ENCODE data around the gene ARHGAP6. TPM values are rescaled to one million over a fixed set of nuclear protein-coding genes. Genes with fewer than 3 reads are reported as not detected.

ARHGAP6 gene
- total RNA-seq, 3 donors from 2014 or later: 0.08 to 0.10 TPM; not detected in 1

GRCh38 chrX:11666952-11667685, 1.4 kb upstream of the ARHGAP6 start:
- Mint-ChIP-seq H3K36me3 (ENCODE audit: insufficient read depth) (no peaks in the 10 kb centered on the region), H3K4me3 (no peak overlapping the region), H3K4me1 (ENCODE audit: low read depth) (peaks cover 2% of the 10 kb centered on the region), H3K27me3 (ENCODE audit: low read depth) (peaks cover 42% of the 10 kb centered on the region), H3K9me3 (no peaks in the 10 kb centered on the region)
- DNase-seq: no peak
- ATAC-seq: no peak

GRCh38 chrX:11666164-11666563, 444 bp upstream of the ARHGAP6 start:
- H3K9me3 Mint-ChIP-seq: no peaks in the 10 kb centered on the region
- peaks cover 45% of the 10 kb centered on the region for H3K27me3 Mint-ChIP-seq (ENCODE audit: low read depth)
- no peaks in the 10 kb centered on the region for H3K36me3 Mint-ChIP-seq (ENCODE audit: insufficient read depth)
- no peak overlapping the region for H3K4me3 Mint-ChIP-seq
- DNase-seq (no peak), ATAC-seq (no peak)
- peaks cover 2% of the 10 kb centered on the region for H3K4me1 Mint-ChIP-seq (ENCODE audit: low read depth)

GRCh38 chrX:11664211-11665167, 1.2 kb downstream of the ARHGAP6 start:
- peaks cover 2% of the 10 kb centered on the region for H3K4me1 Mint-ChIP-seq (ENCODE audit: low read depth)
- ATAC-seq: no peak
- H3K36me3 Mint-ChIP-seq (ENCODE audit: insufficient read depth): no peaks in the 10 kb centered on the region
- no peaks in the 10 kb centered on the region for H3K9me3 Mint-ChIP-seq
- DNase-seq: no peak
- no peak overlapping the region for H3K4me3 Mint-ChIP-seq
- H3K27me3 Mint-ChIP-seq (ENCODE audit: low read depth): peaks cover 42% of the 10 kb centered on the region

- ATAC-seq (no peak), DNase-seq (no peak)
- Mint-ChIP-seq H3K9me3 (no peaks in the 10 kb centered on the region), H3K4me1 (ENCODE audit: low read depth) (peaks cover 2% of the 10 kb centered on the region), H3K27me3 (ENCODE audit: low read depth) (peaks cover 39% of the 10 kb centered on the region), H3K36me3 (ENCODE audit: insufficient read depth) (no peaks in the 10 kb centered on the region), H3K4me3 (no peak overlapping the region)
These were observed 1.9 kb downstream of the ARHGAP6 start for GRCh38 chrX:11663875-11664210.

- ATAC-seq (no peak), DNase-seq (no peak)
- H3K27me3 Mint-ChIP-seq (ENCODE audit: low read depth): peaks cover 15% of the 10 kb centered on the region
- H3K9me3 Mint-ChIP-seq: no peaks in the 10 kb centered on the region
- no peak overlapping the region for H3K4me3 Mint-ChIP-seq
- H3K4me1 Mint-ChIP-seq (ENCODE audit: low read depth): no peaks in the 10 kb centered on the region
- H3K36me3 Mint-ChIP-seq (ENCODE audit: insufficient read depth): no peaks in the 10 kb centered on the region
These were observed 10.3 kb downstream of the ARHGAP6 start for GRCh38 chrX:11655282-11656015.

GRCh38 chrX:11648705-11649519, 16.8 kb downstream of the ARHGAP6 start:
- H3K27me3 Mint-ChIP-seq (ENCODE audit: low read depth): peaks cover 3% of the 10 kb centered on the region
- H3K4me3 Mint-ChIP-seq: no peak overlapping the region
- ATAC-seq (no peak), DNase-seq (no peak)
- no peaks in the 10 kb centered on the region for H3K4me1 Mint-ChIP-seq (ENCODE audit: low read depth)
- no peaks in the 10 kb centered on the region for H3K9me3 Mint-ChIP-seq
- H3K36me3 Mint-ChIP-seq (ENCODE audit: insufficient read depth): no peaks in the 10 kb centered on the region

GRCh38 chrX:11647138-11647537, 18.6 kb downstream of the ARHGAP6 start:
- H3K4me1 Mint-ChIP-seq (ENCODE audit: low read depth): no peaks in the 10 kb centered on the region

GRCh38 chrX:11641349-11642065, 24.2 kb downstream of the ARHGAP6 start:
- H3K36me3 Mint-ChIP-seq (ENCODE audit: insufficient read depth): no peaks in the 10 kb centered on the region
- DNase-seq (no peak), ATAC-seq (no peak)
- no peak overlapping the region for H3K4me3 Mint-ChIP-seq
- no peaks in the 10 kb centered on the region for H3K9me3 Mint-ChIP-seq
- peaks cover 6% of the 10 kb centered on the region for H3K27me3 Mint-ChIP-seq (ENCODE audit: low read depth)
- no peaks in the 10 kb centered on the region for H3K4me1 Mint-ChIP-seq (ENCODE audit: low read depth)

More at GRCh38 chrX:11647138-11647537, 18.6 kb downstream of the ARHGAP6 start:
- Mint-ChIP-seq H3K36me3 (ENCODE audit: insufficient read depth) (no peaks in the 10 kb centered on the region), H3K27me3 (ENCODE audit: low read depth) (peaks cover 3% of the 10 kb centered on the region), H3K4me3 (no peak overlapping the region), H3K9me3 (no peaks in the 10 kb centered on the region)
- DNase-seq (no peak), ATAC-seq (no peak)

DNA sequence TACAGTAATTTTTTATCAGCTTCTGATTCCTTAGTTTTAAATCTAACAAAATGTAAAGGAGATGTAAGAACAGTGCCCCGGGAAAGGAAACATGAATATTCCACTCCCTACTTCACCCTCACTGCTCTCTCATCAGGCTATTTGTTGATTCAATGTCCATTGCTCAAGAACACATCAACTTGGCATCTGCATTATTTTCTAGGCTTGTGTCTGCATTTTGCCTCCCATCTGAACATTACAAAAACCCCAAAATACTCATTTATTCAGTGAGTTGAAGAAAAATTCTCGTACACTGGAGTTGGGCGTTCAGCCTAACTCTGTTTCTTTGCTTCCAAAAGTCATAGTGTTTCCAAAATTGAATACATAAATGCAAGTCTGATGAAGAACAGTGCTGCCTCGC, 25.6 kb downstream of the ARHGAP6 start:
- peaks cover 4% of the 10 kb centered on the region for H3K27me3 Mint-ChIP-seq (ENCODE audit: low read depth)
- H3K4me1 Mint-ChIP-seq (ENCODE audit: low read depth): no peaks in the 10 kb centered on the region
- H3K9me3 Mint-ChIP-seq: no peaks in the 10 kb centered on the region
- H3K4me3 Mint-ChIP-seq: no peak overlapping the region
- H3K36me3 Mint-ChIP-seq (ENCODE audit: insufficient read depth): no peaks in the 10 kb centered on the region
- no peak for ATAC-seq
- no peak for DNase-seq

GRCh38 chrX:11632732-11633131, 33.0 kb downstream of the ARHGAP6 start:
- peaks cover 5% of the 10 kb centered on the region for H3K27me3 Mint-ChIP-seq (ENCODE audit: low read depth)
- ATAC-seq: no peak

DNA sequence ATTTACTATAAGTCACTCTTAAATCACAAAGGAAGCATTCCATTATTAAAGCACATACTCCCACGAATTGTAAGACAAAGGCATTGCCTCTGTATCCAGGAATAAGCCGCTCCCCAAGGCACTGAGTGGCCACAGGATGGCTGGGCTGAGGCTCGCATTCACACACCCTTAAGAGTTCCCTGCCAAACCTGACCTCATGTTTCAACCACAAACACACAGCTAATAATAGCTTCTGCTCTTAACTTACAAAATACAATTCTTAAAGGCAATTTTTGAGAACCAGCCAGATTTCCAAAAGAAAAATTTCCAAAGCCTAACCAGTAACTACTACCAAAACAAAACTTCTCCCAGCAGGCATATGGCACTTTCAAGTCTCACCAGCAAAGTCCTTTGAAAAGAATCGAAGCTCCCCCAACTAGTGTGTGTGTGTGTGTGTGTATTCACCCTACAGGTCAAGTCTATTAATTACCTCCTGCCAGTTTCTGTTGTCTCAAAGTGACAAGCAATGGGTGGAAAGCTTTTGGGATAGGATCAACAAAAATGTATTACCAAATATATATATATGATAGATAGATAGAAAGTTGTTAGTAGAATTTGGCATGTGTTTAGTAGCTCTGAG, 36.0 kb downstream of the ARHGAP6 start:
- H3K27me3 Mint-ChIP-seq (ENCODE audit: low read depth): peaks cover 5% of the 10 kb centered on the region
- no peaks in the 10 kb centered on the region for H3K4me1 Mint-ChIP-seq (ENCODE audit: low read depth)
- no peaks in the 10 kb centered on the region for H3K36me3 Mint-ChIP-seq (ENCODE audit: insufficient read depth)
- no peak overlapping the region for H3K4me3 Mint-ChIP-seq
- DNase-seq (no peak), ATAC-seq (no peak)
- no peaks in the 10 kb centered on the region for H3K9me3 Mint-ChIP-seq

More at GRCh38 chrX:11632732-11633131, 33.0 kb downstream of the ARHGAP6 start:
- H3K36me3 Mint-ChIP-seq (ENCODE audit: insufficient read depth): no peaks in the 10 kb centered on the region
- H3K4me1 Mint-ChIP-seq (ENCODE audit: low read depth): no peaks in the 10 kb centered on the region
- H3K4me3 Mint-ChIP-seq: no peak overlapping the region
- DNase-seq: no peak
- no peaks in the 10 kb centered on the region for H3K9me3 Mint-ChIP-seq

DNA sequence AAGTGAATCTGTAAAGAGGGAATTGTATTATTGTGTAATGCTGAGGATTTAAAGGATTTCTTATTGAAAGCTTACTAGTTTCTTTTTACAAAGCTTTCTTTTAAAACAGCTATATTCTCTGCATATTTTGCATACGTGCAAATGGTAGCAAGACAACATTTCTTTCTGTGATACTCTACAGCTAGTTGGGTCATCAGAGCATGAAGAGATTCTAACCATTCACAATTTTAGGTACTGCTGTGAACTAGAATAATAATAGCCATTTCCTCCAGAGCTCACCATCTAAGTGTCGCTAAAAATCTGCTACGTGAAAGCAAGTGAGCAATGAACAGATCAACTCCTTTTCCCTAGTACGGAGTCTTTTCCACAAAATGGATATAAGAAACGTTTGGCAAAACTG, 37.3 kb downstream of the ARHGAP6 start:
- H3K9me3 Mint-ChIP-seq: no peaks in the 10 kb centered on the region

DNA sequence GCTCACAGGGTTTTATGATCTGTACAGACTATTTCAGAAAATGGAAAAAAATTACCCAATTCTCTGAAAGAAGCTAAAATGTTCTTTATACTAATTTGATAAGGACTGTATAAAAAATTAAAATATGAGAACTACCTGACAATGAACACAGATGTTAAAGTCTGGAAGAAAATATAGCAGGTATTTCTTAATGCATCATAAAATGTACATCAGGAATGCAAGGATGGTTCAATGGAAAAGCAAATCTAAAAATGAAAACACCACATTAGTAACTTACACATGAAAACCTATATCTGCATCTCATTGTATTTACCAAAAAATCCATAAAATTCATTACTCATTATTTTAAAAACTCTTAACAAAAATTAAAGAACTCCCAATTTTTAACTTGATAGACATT, 39.4 kb downstream of the ARHGAP6 start:
- H3K36me3 Mint-ChIP-seq (ENCODE audit: insufficient read depth): no peaks in the 10 kb centered on the region
- no peak overlapping the region for H3K4me3 Mint-ChIP-seq
- H3K4me1 Mint-ChIP-seq (ENCODE audit: low read depth): no peaks in the 10 kb centered on the region
- peaks cover 4% of the 10 kb centered on the region for H3K27me3 Mint-ChIP-seq (ENCODE audit: low read depth)
- no peaks in the 10 kb centered on the region for H3K9me3 Mint-ChIP-seq
- ATAC-seq (no peak), DNase-seq (no peak)

More for the DNA sequence above, 37.3 kb downstream of the ARHGAP6 start:
- DNase-seq (no peak), ATAC-seq (no peak)
- Mint-ChIP-seq H3K36me3 (ENCODE audit: insufficient read depth) (no peaks in the 10 kb centered on the region), H3K27me3 (ENCODE audit: low read depth) (peaks cover 5% of the 10 kb centered on the region), H3K4me1 (ENCODE audit: low read depth) (no peaks in the 10 kb centered on the region), H3K4me3 (no peak overlapping the region)

Data from activated T-cell treated with anti-CD3 and anti-CD28 coated beads, Interleukin-2, amount 50 U/mL, for 4 hours (primary cell).